Gastrocnemius medialis (tissue), 4 donors: Measurements from ENCODE around the gene VSIG10L2. TPM values are rescaled to one million over a fixed set of nuclear protein-coding genes. Genes with fewer than 3 reads are reported as not detected.

Experiments
- ATAC-seq, 2 donors: fragments of 150-250 bp; one replicate each; pipeline ENCODE4 v1.9.1; 2016
- DNase-seq, 2 donors: peaks; one replicate each; pipeline ENCODE4 v3.0.0-alpha.2; 2019
- H3K27ac ChIP-seq, 4 donors: fragments of 200-600 bp; sonication (generic); 1 replicate in 1 of 4; 2 replicates in 3 of 4; pipeline ENCODE4 v1.5.1; 2016 to 2018; ENCODE audit warnings: mild to moderate bottlenecking in 2 of 4, moderate library complexity in 1 of 4
- H3K27me3 ChIP-seq, 3 donors: fragments of 200-600 bp; sonication (generic) in 2 of 3; 1 replicate in 1 of 3; 2 replicates in 2 of 3; pipeline versions ENCODE4 v1.5.1 to v1.6.0; 2016 to 2019; ENCODE audit warnings: mild to moderate bottlenecking in 1 of 3, moderate library complexity in 1 of 3
- H3K36me3 ChIP-seq, 2 donors: fragments of 200-600 bp; sonication (generic) in 1 of 2; one replicate each; pipeline ENCODE4 v1.5.1; 2017 to 2018
- H3K4me1 ChIP-seq, 2 donors: fragments of 200-600 bp; sonication (generic) in 1 of 2; one replicate each; pipeline ENCODE4 v1.5.1; 2016 to 2017; ENCODE audit warnings: mild to moderate bottlenecking in 2 of 2
- H3K4me3 ChIP-seq, 4 donors: fragments of 200-600 bp; sonication (generic) in 3 of 4; 1 replicate in 1 of 4; 2 replicates in 3 of 4; pipeline ENCODE4 v1.5.1; 2016 to 2019; ENCODE audit warnings: mild to moderate bottlenecking in 2 of 4
- H3K9me3 ChIP-seq, 3 donors: fragments of 200-600 bp; sonication (generic) in 2 of 3; 1 replicate in 1 of 3; 2 replicates in 2 of 3; pipeline ENCODE4 v1.5.1; 2016 to 2019
- CTCF ChIP-seq, 5 experiments: fragments of 450-650 bp in 3 of 5; fragments of 200-600 bp in 2 of 5; sonication (generic) in 2 of 5; IDR thresholded peaks in 4 of 5; conservative IDR thresholded peaks in 1 of 5; 1 replicate in 4 of 5; 2 replicates in 1 of 5; pipeline ENCODE4 v1.5.1; 2016 to 2019; ENCODE audit warnings: antibody characterized with exemption in 5 of 5, mild to moderate bottlenecking in 3 of 5, moderate library complexity in 3 of 5
- POLR2A ChIP-seq, 2 donors: fragments of 450-650 bp; IDR thresholded peaks; one replicate each; pipeline ENCODE4 v1.6.1; 2017; ENCODE audit warnings: antibody characterized with exemption in 2 of 2, mild to moderate bottlenecking in 2 of 2, moderate library complexity in 2 of 2
- in situ Hi-C, 4 donors: fragments of 200-750 bp; cut with MboI; loops; one replicate each; pipeline versions ENCODE4 v1.15.0 to v1.8.0; 2017; ENCODE audit warnings: low sequenced_read_pairs in 4 of 4
- intact Hi-C: fragments of 100-400 bp; cut with DNase I; formaldehyde crosslinking; loops from one replicate; pipeline ENCODE4 v1.15.1; 2023; ENCODE audit warnings: low total_unique reads
- total RNA-seq, 4 donors: library from RNA; depleted of rRNA; stranded (reverse); fragments of >200 nt; gene quantifications; one replicate each; pipeline versions ENCODE4 v1.1.0 to v1.2.3, GENCODE V29; 2016

VSIG10L2 gene
- total RNA-seq, 4 donors from 2014 or later = 0.10 TPM; not detected in 3

DNA sequence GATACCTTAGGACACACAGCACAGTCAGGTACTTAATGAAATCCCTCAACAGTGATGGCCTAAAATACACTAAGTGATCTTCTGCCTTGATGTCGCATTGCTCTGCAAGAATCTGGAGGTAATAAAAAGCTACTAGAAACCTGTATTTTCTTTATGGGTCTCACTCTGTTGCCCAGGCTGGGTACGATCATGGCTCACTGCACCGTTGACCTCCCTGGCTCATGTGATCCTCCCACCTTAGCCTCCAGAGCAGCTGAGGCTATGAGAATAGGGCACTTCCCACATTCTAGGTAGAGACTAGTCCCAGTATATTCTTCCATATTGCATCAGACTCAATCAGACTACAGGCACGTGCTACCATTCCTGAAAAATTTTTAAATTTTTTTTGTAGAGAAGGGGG lies 21.7 kb downstream of the VSIG10L2 start:
- H3K9me3 ChIP-seq = no peaks in the 10 kb centered on the region
- no peak for TF ChIP-seq POLR2A (IDR thresholded peaks at IDR 0.05)
- TF ChIP-seq CTCF (IDR thresholded peaks at IDR 0.05 in 4 of 5, conservative IDR thresholded peaks at IDR 0.05 in 1 of 5) = no peak
- no peak for DNase-seq
- H3K4me1 ChIP-seq = no peaks in the 10 kb centered on the region
- ATAC-seq = no peak
- intact Hi-C loops = no loop called here
- no peaks in the 10 kb centered on the region for H3K36me3 ChIP-seq
- no peak overlapping the region for H3K4me3 ChIP-seq
- H3K27ac ChIP-seq = no peak overlapping the region
- in situ Hi-C loops = no loop called here
- no peaks in the 10 kb centered on the region for H3K27me3 ChIP-seq

DNA sequence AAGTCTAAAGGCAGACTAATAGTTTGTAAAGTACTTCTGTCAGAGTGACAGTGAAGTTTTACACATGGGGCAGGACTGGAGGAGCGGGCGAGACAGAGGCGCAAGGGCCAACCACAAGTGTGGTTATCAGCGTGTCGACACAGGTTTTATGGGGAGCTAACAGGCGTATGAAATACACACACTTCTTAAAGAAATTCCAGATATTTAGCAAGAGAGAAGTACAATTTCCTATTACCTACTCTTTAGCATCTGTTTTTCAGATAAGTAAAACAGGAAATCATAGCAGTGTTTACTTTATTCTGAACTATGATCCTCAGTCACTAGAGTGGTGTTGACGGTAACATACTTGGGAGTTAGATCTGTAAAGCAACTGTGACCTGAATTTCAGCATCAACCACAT lies 22.5 kb downstream of the VSIG10L2 start:
- intact Hi-C loops = no loop called here
- Histone ChIP-seq H3K27ac (no peak overlapping the region), H3K36me3 (no peaks in the 10 kb centered on the region), H3K4me1 (no peaks in the 10 kb centered on the region), H3K4me3 (no peak overlapping the region), H3K27me3 (no peaks in the 10 kb centered on the region), H3K9me3 (no peaks in the 10 kb centered on the region)
- ATAC-seq (no peak), DNase-seq (no peak)
- in situ Hi-C loops = no loop called here
- TF ChIP-seq POLR2A (IDR thresholded peaks at IDR 0.05) (no peak), CTCF (IDR thresholded peaks at IDR 0.05 in 4 of 5, conservative IDR thresholded peaks at IDR 0.05 in 1 of 5) (no peak)

DNA sequence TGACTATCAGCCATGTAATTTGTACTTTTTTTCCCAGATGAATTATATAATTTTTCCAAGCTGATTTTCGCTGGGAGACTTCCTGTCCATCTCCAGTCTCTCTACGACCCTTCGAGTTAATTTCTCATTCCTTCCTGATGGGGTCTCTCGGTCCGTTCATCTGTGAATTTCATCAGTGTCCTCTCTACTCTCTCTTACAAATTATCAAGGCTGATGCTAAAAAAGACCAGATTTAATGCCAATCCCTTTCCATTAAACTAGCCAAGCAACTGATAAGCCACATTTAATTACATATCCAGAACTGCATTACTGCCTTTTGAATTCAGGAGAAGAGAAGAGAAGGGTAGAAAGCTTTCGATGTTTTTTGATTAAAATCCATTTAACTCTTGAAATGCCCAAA lies 25.8 kb downstream of the VSIG10L2 start:
- Histone ChIP-seq H3K9me3 (no peaks in the 10 kb centered on the region), H3K27ac (no peak overlapping the region), H3K4me3 (no peak overlapping the region), H3K4me1 (no peaks in the 10 kb centered on the region), H3K36me3 (no peaks in the 10 kb centered on the region), H3K27me3 (no peaks in the 10 kb centered on the region)
- no peak for TF ChIP-seq CTCF (IDR thresholded peaks at IDR 0.05 in 4 of 5, conservative IDR thresholded peaks at IDR 0.05 in 1 of 5)
- TF ChIP-seq POLR2A (IDR thresholded peaks at IDR 0.05) = no peak
- intact Hi-C loops (no loop called here), in situ Hi-C loops (no loop called here)
- no peak for ATAC-seq
- no peak for DNase-seq

GRCh38 chr11:125974284-125974683 lies 28.4 kb downstream of the VSIG10L2 start:
- no peaks in the 10 kb centered on the region for H3K36me3 ChIP-seq
- in situ Hi-C loops = no loop called here
- TF ChIP-seq CTCF (IDR thresholded peaks at IDR 0.05 in 4 of 5, conservative IDR thresholded peaks at IDR 0.05 in 1 of 5) = no peak
- TF ChIP-seq POLR2A (IDR thresholded peaks at IDR 0.05) = no peak
- H3K4me1 ChIP-seq = no peaks in the 10 kb centered on the region
- no peaks in the 10 kb centered on the region for H3K9me3 ChIP-seq
- DNase-seq (no peak), ATAC-seq (no peak)
- intact Hi-C loops = no loop called here
- H3K27me3 ChIP-seq = no peaks in the 10 kb centered on the region
- H3K4me3 ChIP-seq = no peak overlapping the region
- H3K27ac ChIP-seq = no peak overlapping the region

DNA sequence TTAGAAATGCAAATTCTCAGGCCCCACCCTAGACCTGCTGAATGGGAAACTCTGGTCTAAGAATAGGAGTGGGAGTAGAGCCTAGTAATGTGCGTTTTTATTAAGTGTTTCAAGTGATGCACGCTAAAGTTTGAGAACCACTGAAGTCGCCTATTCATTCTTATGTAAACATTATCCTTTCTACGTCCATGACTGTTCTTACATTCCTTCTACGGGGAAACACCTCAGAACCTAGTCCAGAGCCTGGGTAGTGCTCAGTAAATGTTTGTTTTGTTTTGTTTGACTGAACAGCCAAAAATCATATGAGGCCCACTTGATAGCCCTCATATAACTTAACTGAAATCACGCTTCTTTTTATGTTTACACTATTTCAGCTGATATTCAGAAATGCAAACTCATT lies 29.8 kb downstream of the VSIG10L2 start:
- Histone ChIP-seq H3K4me3 (no peak overlapping the region), H3K27me3 (no peaks in the 10 kb centered on the region), H3K36me3 (no peaks in the 10 kb centered on the region), H3K27ac (no peak overlapping the region), H3K9me3 (no peaks in the 10 kb centered on the region), H3K4me1 (no peaks in the 10 kb centered on the region)
- DNase-seq = no peak
- no peak for ATAC-seq
- in situ Hi-C loops = no loop called here
- intact Hi-C loops = no loop called here
- no peak for TF ChIP-seq POLR2A (IDR thresholded peaks at IDR 0.05)
- TF ChIP-seq CTCF (IDR thresholded peaks at IDR 0.05 in 4 of 5, conservative IDR thresholded peaks at IDR 0.05 in 1 of 5) = no peak
